NCI-H2227 treated with DMSO at 0.1 percent for 48 hours (cell line): ENCODE measurements around the gene COL18A1.

Experiments
- DNase-seq: peaks from one replicate; lab custom pipeline; 2025; lab: John Stamatoyannopoulos, UW

Gene COL18A1

DNA sequence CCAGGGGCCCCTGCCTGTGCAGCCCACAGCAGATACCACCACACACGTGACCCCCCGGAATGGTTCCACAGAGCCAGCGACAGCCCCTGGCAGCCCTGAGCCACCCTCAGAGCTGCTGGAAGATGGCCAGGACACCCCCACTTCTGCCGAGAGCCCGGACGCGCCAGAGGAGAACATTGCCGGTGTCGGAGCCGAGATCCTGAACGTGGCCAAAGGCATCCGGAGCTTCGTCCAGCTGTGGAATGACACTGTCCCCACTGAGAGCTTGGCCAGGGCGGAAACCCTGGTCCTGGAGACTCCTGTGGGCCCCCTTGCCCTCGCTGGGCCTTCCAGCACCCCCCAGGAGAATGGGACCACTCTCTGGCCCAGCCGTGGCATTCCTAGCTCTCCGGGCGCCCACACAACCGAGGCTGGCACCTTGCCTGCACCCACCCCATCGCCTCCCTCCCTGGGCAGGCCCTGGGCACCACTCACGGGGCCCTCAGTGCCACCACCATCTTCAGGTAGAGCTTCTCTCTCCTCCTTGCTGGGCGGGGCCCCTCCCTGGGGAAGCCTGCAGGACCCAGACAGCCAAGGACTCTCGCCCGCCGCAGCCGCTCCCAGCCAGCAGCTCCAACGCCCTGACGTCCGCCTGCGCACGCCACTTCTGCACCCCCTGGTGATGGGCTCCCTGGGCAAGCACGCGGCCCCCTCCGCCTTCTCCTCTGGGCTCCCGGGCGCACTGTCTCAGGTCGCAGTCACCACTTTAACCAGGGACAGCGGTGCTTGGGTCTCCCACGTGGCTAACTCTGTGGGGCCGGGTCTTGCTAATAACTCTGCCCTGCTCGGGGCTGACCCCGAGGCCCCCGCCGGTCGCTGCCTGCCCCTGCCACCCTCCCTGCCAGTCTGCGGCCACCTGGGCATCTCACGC is 51.0 kb downstream of the COL18A1 start:
- no peak for DNase-seq

- no peak for DNase-seq
Observed at GRCh38 chr21:45456584-45457160, 51.7 kb downstream of the COL18A1 start.

- DNase-seq: no peak
Observed at GRCh38 chr21:45457161-45457831, 52.3 kb downstream of the COL18A1 start.

GRCh38 chr21:45457832-45458172 is 52.8 kb downstream of the COL18A1 start:
- no peak for DNase-seq

DNA sequence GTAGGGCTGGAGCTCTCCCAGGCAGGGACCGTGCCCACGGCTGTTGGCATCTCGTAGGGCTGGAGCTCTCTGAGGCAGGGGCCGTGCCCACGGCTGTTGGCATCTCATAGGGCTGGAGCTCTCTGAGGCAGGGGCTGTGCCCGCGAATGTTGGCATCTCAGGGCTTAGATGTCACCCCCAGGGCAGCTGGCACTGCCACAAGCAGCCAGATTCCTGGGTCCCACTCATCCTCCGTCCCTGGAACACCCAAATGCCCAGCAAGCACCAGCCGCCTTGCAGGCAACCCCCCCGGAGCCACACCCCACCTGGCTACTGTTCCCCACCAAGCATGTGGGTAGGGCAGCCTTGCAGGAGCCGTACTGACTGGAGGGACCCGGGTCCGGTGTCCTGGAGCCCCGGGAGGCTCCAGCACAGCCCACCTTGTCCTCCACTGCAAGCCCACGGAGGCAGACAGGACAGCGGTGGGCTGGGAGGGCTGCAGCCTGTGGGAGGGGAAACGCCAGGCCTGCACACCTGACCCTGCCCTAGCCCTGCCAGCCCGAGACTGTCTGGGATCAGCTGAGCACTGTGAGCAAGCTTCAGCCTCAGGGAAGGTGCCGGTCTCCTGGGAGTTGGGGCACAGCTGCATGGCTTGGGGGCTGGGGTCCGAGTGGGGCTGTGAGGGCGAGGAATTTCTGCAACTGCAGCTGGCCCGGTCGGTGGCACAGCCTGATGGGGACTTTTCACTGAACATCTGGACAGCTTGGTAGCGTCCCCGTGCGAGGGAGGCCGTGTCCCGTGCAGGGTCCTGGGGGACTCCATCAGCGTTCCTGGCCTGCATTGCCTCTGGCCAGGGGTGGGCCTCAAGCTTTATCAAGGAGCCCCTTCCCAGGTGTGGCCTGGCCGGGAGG is 53.6 kb downstream of the COL18A1 start:
- DNase-seq: no peak

- DNase-seq: no peak
Observed at GRCh38 chr21:45459171-45460010, 54.4 kb downstream of the COL18A1 start.

GRCh38 chr21:45460011-45460565 is 55.1 kb downstream of the COL18A1 start:
- no peak for DNase-seq

DNA sequence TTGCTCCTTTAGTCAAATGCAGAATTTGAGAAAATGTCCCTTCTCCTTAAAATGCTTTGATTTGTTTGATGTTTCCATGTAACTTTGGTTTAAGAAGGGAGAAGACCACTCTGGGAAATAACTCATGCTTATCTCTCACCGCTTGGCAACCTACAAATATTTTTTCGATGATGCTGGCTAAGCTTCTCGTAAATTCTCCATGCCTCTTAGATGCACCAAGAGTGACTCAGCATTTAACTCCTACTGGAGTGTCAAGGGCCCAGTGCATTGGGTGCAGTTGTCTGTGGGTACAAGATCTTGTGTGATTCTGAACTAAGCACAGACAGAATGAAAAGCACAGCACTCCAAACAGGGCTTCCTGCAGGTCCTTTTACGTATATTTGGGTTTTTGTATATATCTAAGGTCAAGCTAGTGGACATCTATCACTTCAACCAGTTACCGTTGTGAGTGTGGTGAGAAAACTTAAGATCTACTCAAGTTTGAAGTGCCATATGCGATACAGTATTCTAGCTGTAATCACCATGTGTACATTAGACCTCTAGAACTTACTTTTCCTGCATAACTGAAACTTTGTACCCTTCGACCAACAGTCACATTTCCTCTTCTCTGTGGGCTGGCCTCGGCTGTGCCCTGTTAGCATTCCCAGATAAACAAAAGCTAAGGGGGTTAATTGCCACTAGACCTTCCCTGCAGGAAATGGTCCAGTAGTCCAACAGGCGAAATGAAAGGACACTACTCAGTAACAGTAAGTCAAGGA is 55.8 kb downstream of the COL18A1 start:
- no peak for DNase-seq

GRCh38 chr21:45461369-45461750 is 56.4 kb downstream of the COL18A1 start:
- no peak for DNase-seq

GRCh38 chr21:45461806-45462341 is 56.9 kb downstream of the COL18A1 start:
- no peak for DNase-seq

DNA sequence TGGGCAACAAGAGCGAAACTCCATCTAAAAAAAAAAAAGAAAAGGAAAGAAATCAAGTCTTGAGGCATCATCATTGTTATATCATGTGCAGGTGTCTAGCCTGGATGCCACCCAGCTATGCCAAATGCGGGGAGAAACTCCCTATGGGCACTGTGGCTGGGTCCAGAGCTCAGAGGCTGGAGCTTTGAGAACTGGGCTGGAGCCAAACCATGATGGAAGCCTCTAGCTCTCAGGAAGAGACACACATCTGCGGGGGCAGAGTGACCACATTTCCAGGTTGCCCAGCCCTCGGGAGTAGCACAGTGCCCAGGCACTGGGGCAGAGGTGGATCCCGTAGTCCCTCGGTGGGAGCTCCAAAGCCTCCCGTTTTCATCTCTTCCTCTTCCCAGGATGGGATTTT is 58.9 kb downstream of the COL18A1 start:
- DNase-seq: no peak

GRCh38 chr21:45464309-45464708 is 59.3 kb downstream of the COL18A1 start:
- DNase-seq: no peak

DNA sequence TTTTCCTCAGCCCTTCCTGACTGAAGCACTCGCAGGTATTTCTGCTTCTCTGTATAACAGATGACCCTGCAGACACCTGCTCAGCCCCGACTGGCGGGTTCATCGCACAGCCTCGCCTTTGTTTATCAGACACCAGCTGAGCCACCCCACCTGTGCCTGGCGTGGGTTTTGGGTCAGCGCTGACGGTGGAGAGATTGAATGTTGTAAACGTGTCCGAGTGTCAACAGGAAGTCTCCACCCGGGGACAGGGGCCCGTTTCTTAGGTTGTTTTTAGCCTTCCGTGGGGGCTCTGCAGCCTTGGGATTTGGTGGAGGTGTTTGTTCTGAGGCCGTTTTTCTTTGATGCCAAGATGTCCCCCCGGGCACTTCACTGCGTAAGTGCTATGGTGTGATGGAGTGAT is 60.1 kb downstream of the COL18A1 start:
- no peak for DNase-seq

GRCh38 chr21:45465611-45466329 is 60.8 kb downstream of the COL18A1 start:
- DNase-seq: no peak

- no peak for DNase-seq
Observed at GRCh38 chr21:45466330-45467220, 61.6 kb downstream of the COL18A1 start.

DNA sequence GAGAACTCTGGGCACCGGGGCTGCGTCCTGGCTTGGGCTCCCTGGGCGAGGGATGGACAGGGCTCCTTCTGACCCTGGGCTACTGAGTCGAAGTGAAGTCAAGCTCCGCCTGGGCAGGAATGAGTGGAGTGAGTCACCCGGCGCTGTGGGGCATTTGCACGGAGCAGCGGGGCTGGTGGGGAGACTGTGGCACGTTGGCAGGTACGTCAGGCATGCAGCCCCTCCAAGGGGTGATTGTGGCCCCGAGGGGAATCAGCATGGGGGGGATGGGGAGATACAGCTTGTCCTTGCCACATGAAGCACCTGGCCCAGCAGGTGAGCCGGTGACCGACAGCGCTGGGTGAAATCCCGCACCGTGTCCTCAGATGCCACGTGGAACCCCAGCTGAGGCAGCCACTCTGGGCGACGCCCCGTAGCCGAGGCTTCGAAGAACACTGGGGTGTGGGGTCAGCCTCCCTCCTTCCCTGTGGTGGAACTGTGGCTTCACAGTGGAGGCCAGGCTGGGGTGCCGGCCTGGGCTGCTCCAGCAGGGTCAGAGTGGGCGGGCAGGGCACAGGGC is 62.3 kb downstream of the COL18A1 start:
- no peak for DNase-seq

DNA sequence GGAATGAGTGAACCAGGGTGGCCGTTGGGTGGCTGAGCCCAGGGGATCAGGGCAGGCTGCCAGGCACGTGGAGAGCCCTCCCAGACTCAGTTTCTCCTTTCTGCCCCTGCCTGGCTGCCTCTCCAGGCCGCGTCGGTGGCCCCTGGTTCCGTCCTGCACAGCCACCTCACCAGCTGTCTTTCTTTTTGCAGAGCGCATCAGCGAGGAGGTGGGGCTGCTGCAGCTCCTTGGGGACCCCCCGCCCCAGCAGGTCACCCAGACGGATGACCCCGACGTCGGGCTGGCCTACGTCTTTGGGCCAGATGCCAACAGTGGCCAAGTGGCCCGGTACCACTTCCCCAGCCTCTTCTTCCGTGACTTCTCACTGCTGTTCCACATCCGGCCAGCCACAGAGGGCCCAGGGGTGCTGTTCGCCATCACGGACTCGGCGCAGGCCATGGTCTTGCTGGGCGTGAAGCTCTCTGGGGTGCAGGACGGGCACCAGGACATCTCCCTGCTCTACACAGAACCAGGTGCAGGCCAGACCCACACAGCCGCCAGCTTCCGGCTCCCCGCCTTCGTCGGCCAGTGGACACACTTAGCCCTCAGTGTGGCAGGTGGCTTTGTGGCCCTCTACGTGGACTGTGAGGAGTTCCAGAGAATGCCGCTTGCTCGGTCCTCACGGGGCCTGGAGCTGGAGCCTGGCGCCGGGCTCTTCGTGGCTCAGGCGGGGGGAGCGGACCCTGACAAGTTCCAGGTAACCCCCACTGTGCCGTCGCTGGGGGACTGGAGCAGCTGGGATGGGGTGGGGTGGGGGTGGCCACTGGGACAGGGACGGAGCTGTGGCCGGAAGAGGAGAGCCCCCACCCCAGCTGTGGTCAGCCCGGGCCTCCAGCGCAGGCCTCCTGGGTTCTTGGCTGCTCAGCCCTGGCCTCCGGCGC is 63.3 kb downstream of the COL18A1 start:
- DNase-seq: no peak
